Keratinocyte (primary cell): ENCODE data around the gene BGN. TPM values are rescaled to one million over a fixed set of nuclear protein-coding genes. Genes with fewer than 3 reads are reported as not detected.

Experiments used
- DNase-seq: peaks from one replicate; pipeline ENCODE4 v3.0.0-alpha.2; 2011; ENCODE audit warnings: low read depth, missing footprints, low spot score
- FAIRE-seq: peaks from 2 replicates; lab custom pipeline; 2011; peaks lifted over from hg19 to GRCh38; lab: Jason Lieb, UNC
- H2AFZ ChIP-seq: 2 replicates; pipeline ENCODE4 v1.6.0; 2012; ENCODE audit warnings: low read length, control low read depth, inconsistent platforms; ENCODE audit not compliant: control insufficient read depth
- H3K27ac ChIP-seq: 2 replicates; pipeline ENCODE4 v1.5.1; 2011; ENCODE audit warnings: low read length; ENCODE audit not compliant: control insufficient read depth, insufficient read depth
- H3K27me3 ChIP-seq: 3 replicates; pipeline ENCODE4 v1.6.0; 2011; ENCODE audit warnings: low read length; ENCODE audit not compliant: control insufficient read depth, insufficient read depth; ENCODE audit errors: extremely low read depth
- H3K36me3 ChIP-seq, 2 experiments: 2 replicates in 1 of 2; 3 replicates in 1 of 2; pipeline ENCODE4 v1.5.1; 2011; ENCODE audit warnings: low read length in 2 of 2, mild to moderate bottlenecking in 1 of 2; ENCODE audit not compliant: control insufficient read depth in 2 of 2, insufficient read depth in 2 of 2; ENCODE audit errors: extremely low read depth in 1 of 2
- H3K4me1 ChIP-seq: 3 replicates; pipeline ENCODE4 v1.5.1; 2011; ENCODE audit warnings: low read length; ENCODE audit not compliant: control insufficient read depth, insufficient read depth; ENCODE audit errors: extremely low read depth
- H3K4me2 ChIP-seq: 3 replicates; pipeline ENCODE4 v1.6.0; 2011; ENCODE audit warnings: low read depth, low read length; ENCODE audit not compliant: control insufficient read depth, insufficient read depth; ENCODE audit errors: extremely low read depth
- H3K4me3 ChIP-seq, 3 experiments: fragments of 200-600 bp in 1 of 3; sonication (generic) in 1 of 3; 2 replicates in 2 of 3; 3 replicates in 1 of 3; pipeline ENCODE4 v1.5.1; 2011 to 2016; ENCODE audit warnings: low read length in 3 of 3, mild to moderate bottlenecking in 3 of 3, control low read depth in 2 of 3, inconsistent platforms in 1 of 3, low read depth in 1 of 3, mixed read lengths in 1 of 3, mixed run types in 1 of 3, moderate library complexity in 1 of 3; ENCODE audit not compliant: control insufficient read depth in 2 of 3, insufficient read depth in 2 of 3; ENCODE audit errors: extremely low read depth in 1 of 3
- H3K79me2 ChIP-seq: 2 replicates; pipeline ENCODE4 v1.6.0; 2012; ENCODE audit warnings: low read length; ENCODE audit not compliant: control insufficient read depth, insufficient read depth
- H3K9ac ChIP-seq: 3 replicates; pipeline ENCODE4 v1.6.0; 2011; ENCODE audit warnings: low read length; ENCODE audit not compliant: control insufficient read depth, insufficient read depth; ENCODE audit errors: extremely low read depth
- H3K9me1 ChIP-seq: 3 replicates; pipeline ENCODE4 v1.6.0; 2011; ENCODE audit warnings: low read length; ENCODE audit not compliant: control insufficient read depth, insufficient read depth; ENCODE audit errors: extremely low read depth
- H3K9me3 ChIP-seq: 2 replicates; pipeline ENCODE4 v1.5.1; 2012; ENCODE audit warnings: low read depth, low read length; ENCODE audit not compliant: control insufficient read depth
- H4K20me1 ChIP-seq: 3 replicates; pipeline ENCODE4 v1.6.0; 2011; ENCODE audit warnings: low read length; ENCODE audit not compliant: control insufficient read depth, insufficient read depth; ENCODE audit errors: extremely low read depth
- CTCF ChIP-seq, 3 experiments: IDR thresholded peaks in 1 of 3; conservative IDR thresholded peaks in 1 of 3; optimal IDR thresholded peaks in 1 of 3; 2 replicates in 2 of 3; 3 replicates in 1 of 3; pipeline versions ENCODE3 to v1.5.1; 2011; ENCODE audit warnings: low read length in 3 of 3, mild to moderate bottlenecking in 3 of 3, moderate library complexity in 2 of 3, control low read depth in 1 of 3, inconsistent platforms in 1 of 3; ENCODE audit not compliant: insufficient read depth in 2 of 3; ENCODE audit errors: extremely low read depth in 1 of 3
- EZH2 ChIP-seq: IDR thresholded peaks from one replicate; pipeline ENCODE4 v1.6.1; 2012; ENCODE audit warnings: inconsistent platforms, mild to moderate bottlenecking, low read length, moderate library complexity
- dilution Hi-C: fragments of 300-500 bp; cut with MboI; formaldehyde crosslinking; loops from one replicate; pipeline ENCODE4 v1.7.0; 2020; ENCODE audit warnings: low sequenced_read_pairs; ENCODE audit not compliant: extremely low pct_ligation_motif_present
- polyA plus RNA-seq, 5 experiments: library from polyadenylated mRNA; depleted of rRNA in 3 of 5; stranded (reverse) in 3 of 5; stranded (forward) in 1 of 5; unstranded in 1 of 5; fragments of >200 nt; gene quantifications; 1 replicate in 1 of 5; 2 replicates in 3 of 5; 3 replicates in 1 of 5; pipeline versions ENCODE4 v1.2.1 to v1.2.3, GENCODE V29; 2011 to 2012; ENCODE audit warnings: missing spikeins in 2 of 5, low read depth in 1 of 5, low replicate concordance in 1 of 5

Gene BGN
- polyA plus RNA-seq, 1 donor (not counting 4 experiments of a cell fraction or from before 2014, with no cell fraction given), result 0.07 TPM

GRCh38 chrX:153511784-153512500 lies 17.2 kb downstream of the BGN start:
- FAIRE-seq, result no peak
- no peaks in the 10 kb centered on the region for H3K36me3 ChIP-seq
- H2AFZ ChIP-seq, result no peak overlapping the region
- no peaks in the 10 kb centered on the region for H3K79me2 ChIP-seq
- no peak for TF ChIP-seq EZH2
- TF ChIP-seq CTCF (optimal IDR thresholded peaks at IDR 0.05 in 1 of 3, IDR thresholded peaks at IDR 0.05 in 1 of 3, conservative IDR thresholded peaks at IDR 0.05 in 1 of 3; ENCODE audit: extremely low read depth in 1 of 3, insufficient read depth in 2 of 3, low read length in 3 of 3), result no peak
- no peak for DNase-seq
- dilution Hi-C loops, result no loop called here
- no peaks in the 10 kb centered on the region for H4K20me1 ChIP-seq
- no peak overlapping the region for H3K9ac ChIP-seq
- no peaks in the 10 kb centered on the region for H3K4me1 ChIP-seq
- H3K27me3 ChIP-seq, result peaks cover 26% of the 10 kb centered on the region
- no peaks in the 10 kb centered on the region for H3K9me1 ChIP-seq
- H3K4me3 ChIP-seq, result no peak overlapping the region
- peaks cover 7% of the 10 kb centered on the region for H3K9me3 ChIP-seq
- H3K4me2 ChIP-seq, result no peak overlapping the region
- H3K27ac ChIP-seq, result no peak overlapping the region

GRCh38 chrX:153512501-153512893 lies 17.7 kb downstream of the BGN start:
- no peaks in the 10 kb centered on the region for H3K79me2 ChIP-seq
- TF ChIP-seq CTCF (optimal IDR thresholded peaks at IDR 0.05 in 1 of 3, IDR thresholded peaks at IDR 0.05 in 1 of 3, conservative IDR thresholded peaks at IDR 0.05 in 1 of 3; ENCODE audit: extremely low read depth in 1 of 3, insufficient read depth in 2 of 3, low read length in 3 of 3) (no peak), EZH2 (no peak)
- FAIRE-seq (no peak), DNase-seq (no peak)
- no peak overlapping the region for H3K4me3 ChIP-seq
- no peak overlapping the region for H2AFZ ChIP-seq
- H3K9me3 ChIP-seq, result peaks cover 7% of the 10 kb centered on the region
- H3K4me2 ChIP-seq, result no peak overlapping the region
- dilution Hi-C loops, result no loop called here
- no peak overlapping the region for H3K9ac ChIP-seq
- H3K27me3 ChIP-seq, result peaks cover 29% of the 10 kb centered on the region
- H3K9me1 ChIP-seq, result no peaks in the 10 kb centered on the region
- H3K36me3 ChIP-seq, result no peaks in the 10 kb centered on the region
- no peaks in the 10 kb centered on the region for H3K4me1 ChIP-seq
- no peaks in the 10 kb centered on the region for H4K20me1 ChIP-seq
- H3K27ac ChIP-seq, result no peak overlapping the region
